Measurements from ENCODE around the gene SBF1.
A peak's percentile ranks its signal among the peaks of the same experiment; 100 is the strongest.

SBF1 gene

GRCh38 chr22:50487290-50488005 lies 12.6 kb upstream of the SBF1 start:
- Mint-ChIP-seq H3K9me3 (no peaks in the 10 kb centered on the region), H3K36me3 (ENCODE audit: insufficient read depth) (no peaks in the 10 kb centered on the region), H3K27me3 (peaks cover 14% of the 10 kb centered on the region), H3K4me1 (peaks cover 5% of the 10 kb centered on the region), H3K27ac (ENCODE audit: low read depth) (no peak overlapping the region), H3K4me3 (no peak overlapping the region)
- ATAC-seq (replicated peaks; ENCODE audit: extremely low read depth, poor library complexity, severe bottlenecking) (no peak), DNase-seq (ENCODE audit: low spot score in 2 of 2) (no peak)

GRCh38 chr22:50486561-50487289 lies 11.9 kb upstream of the SBF1 start, which contains the start of gene MIOX:
TSS of gene MIOX (plus strand) at chr22:50486859. CDS start at chr22:50486898, 39 bp downstream.
- H3K9me3 Mint-ChIP-seq, result no peaks in the 10 kb centered on the region
- ATAC-seq (replicated peaks; ENCODE audit: extremely low read depth, poor library complexity, severe bottlenecking) (no peak), DNase-seq (ENCODE audit: low spot score in 2 of 2) (no peak)
- H3K4me1 Mint-ChIP-seq, result peaks cover 5% of the 10 kb centered on the region
- H3K4me3 Mint-ChIP-seq, result no peak within 1 kb of the TSS
- peaks cover 14% of the 10 kb centered on the region for H3K27me3 Mint-ChIP-seq
- H3K36me3 Mint-ChIP-seq (ENCODE audit: insufficient read depth), result peaks cover 1% of the 10 kb centered on the region
- no peak within 1 kb of the TSS for H3K27ac Mint-ChIP-seq (ENCODE audit: low read depth)

GRCh38 chr22:50485221-50486131 lies 10.6 kb upstream of the SBF1 start:
- Mint-ChIP-seq H3K36me3 (ENCODE audit: insufficient read depth) (peaks cover 1% of the 10 kb centered on the region), H3K4me1 (no peaks in the 10 kb centered on the region), H3K27ac (ENCODE audit: low read depth) (no peak overlapping the region), H3K4me3 (no peak overlapping the region), H3K27me3 (peaks cover 14% of the 10 kb centered on the region), H3K9me3 (no peaks in the 10 kb centered on the region)
- ATAC-seq (replicated peaks; ENCODE audit: extremely low read depth, poor library complexity, severe bottlenecking) (no peak), DNase-seq (ENCODE audit: low spot score in 2 of 2) (no peak)

GRCh38 chr22:50483977-50484853 lies 9.4 kb upstream of the SBF1 start:
- no peak for ATAC-seq (replicated peaks; ENCODE audit: extremely low read depth, poor library complexity, severe bottlenecking)
- DNase-seq (ENCODE audit: low spot score in 2 of 2), result no peak
- H3K4me1 Mint-ChIP-seq, result no peaks in the 10 kb centered on the region
- H3K27me3 Mint-ChIP-seq, result peaks cover 14% of the 10 kb centered on the region
- peaks cover 1% of the 10 kb centered on the region for H3K36me3 Mint-ChIP-seq (ENCODE audit: insufficient read depth)
- H3K9me3 Mint-ChIP-seq, result no peaks in the 10 kb centered on the region
- no peak overlapping the region for H3K27ac Mint-ChIP-seq (ENCODE audit: low read depth)
- H3K4me3 Mint-ChIP-seq, result no peak overlapping the region

DNA sequence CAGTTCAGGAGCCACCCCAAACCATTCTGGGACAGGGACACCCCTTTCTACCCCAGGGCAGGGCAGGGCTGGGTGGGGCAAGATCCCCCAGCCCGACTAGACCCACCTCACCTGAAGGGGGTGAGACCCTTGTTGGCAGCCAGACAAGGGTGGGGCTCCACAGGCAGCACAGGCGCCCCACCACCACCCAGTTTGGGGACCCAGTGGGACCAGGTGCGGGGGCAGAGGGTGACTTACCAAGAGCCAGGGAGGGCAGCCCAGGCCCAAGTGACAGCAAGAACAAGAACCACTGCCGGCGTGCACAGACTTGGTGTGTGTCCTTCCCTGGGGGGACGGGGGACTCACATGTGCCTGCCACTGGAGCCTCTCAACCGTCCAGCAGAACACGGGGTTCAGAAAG lies 8.7 kb upstream of the SBF1 start:
- Mint-ChIP-seq H3K36me3 (ENCODE audit: insufficient read depth) (peaks cover 1% of the 10 kb centered on the region), H3K9me3 (no peaks in the 10 kb centered on the region), H3K27me3 (peaks cover 14% of the 10 kb centered on the region), H3K27ac (ENCODE audit: low read depth) (no peak overlapping the region), H3K4me3 (no peak overlapping the region), H3K4me1 (no peaks in the 10 kb centered on the region)
- DNase-seq (ENCODE audit: low spot score in 2 of 2) (no peak), ATAC-seq (replicated peaks; ENCODE audit: extremely low read depth, poor library complexity, severe bottlenecking) (no peak)

DNA sequence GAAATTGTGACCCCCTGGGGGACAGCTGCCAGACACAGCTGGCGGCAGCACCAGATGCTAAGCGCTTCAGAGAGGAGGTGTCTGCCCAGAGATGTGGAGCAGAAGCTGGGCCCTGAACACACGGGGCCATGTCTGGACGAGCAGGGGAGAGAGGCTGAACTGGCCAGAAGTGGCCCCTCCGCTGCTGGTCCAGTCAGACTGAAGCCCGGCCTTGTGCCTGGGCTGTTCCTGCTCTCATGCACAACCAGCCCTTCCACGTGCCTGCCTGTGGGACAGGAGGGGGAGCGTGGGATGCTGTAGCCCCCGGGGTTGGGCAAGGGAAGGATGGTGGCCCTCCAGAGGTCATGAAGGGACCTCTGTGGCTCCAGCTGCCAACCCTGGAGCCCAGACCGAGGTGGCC lies 8.3 kb upstream of the SBF1 start:
- Mint-ChIP-seq H3K9me3 (no peaks in the 10 kb centered on the region), H3K27me3 (peaks cover 14% of the 10 kb centered on the region), H3K4me3 (peak overlapping the region; percentile 11), H3K36me3 (ENCODE audit: insufficient read depth) (peaks cover 1% of the 10 kb centered on the region), H3K27ac (ENCODE audit: low read depth) (no peak overlapping the region), H3K4me1 (no peaks in the 10 kb centered on the region)
- DNase-seq (ENCODE audit: low spot score in 2 of 2), result no peak
- no peak for ATAC-seq (replicated peaks; ENCODE audit: extremely low read depth, poor library complexity, severe bottlenecking)

DNA sequence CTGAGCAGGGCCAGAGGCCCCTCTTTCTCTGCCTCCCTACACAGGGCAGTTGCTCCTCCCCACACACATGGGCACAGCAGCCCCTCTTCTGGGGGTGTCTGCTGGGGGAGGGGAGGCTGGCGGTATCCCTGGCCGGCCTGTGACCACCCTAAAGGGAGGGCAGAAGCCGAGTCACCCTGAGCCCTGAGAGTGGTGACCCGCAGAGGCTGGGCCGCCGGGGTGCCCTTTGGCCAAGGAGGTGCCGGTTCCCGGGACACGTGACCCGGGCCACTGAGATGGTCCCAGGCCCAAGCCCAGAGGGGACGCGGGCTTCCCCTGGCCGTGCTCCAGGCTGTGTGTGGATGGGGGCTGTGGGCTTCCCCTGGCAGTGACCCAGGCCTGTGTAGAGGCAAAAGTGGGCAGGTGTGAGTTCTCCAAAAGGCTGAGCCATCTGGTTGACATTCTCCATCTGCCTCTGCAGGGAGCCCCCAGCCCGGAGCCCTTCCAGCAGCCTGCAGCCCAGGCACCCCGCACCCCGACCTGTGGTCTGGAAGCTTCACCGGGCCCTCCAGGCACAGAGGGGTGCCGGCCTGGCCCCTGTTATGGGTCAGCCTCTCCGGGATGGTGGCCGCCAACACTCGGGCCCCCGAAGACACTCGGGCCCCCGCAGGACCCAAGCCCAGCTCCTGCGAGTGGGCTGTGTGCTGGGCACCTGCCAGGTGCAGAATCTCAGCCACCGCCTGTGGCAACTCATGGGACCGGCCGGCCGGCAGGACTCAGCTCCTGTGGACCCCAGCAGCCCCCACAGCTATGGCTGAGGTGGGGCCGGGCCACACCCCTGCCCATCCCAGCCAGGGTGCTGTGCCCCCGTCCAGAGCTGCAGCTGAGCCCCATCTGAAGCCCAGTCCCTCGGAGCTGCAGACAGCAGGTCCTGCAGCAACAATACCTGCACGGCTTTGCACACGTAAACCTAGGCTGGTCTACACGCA lies 7.6 kb upstream of the SBF1 start:
- peak overlapping the region; percentile 69 for H3K4me3 Mint-ChIP-seq
- H3K27me3 Mint-ChIP-seq, result peaks cover 14% of the 10 kb centered on the region
- H3K27ac Mint-ChIP-seq (ENCODE audit: low read depth), result no peak overlapping the region
- peaks cover 1% of the 10 kb centered on the region for H3K36me3 Mint-ChIP-seq (ENCODE audit: insufficient read depth)
- no peak for ATAC-seq (replicated peaks; ENCODE audit: extremely low read depth, poor library complexity, severe bottlenecking)
- no peak for DNase-seq (ENCODE audit: low spot score in 2 of 2)
- no peaks in the 10 kb centered on the region for H3K4me1 Mint-ChIP-seq
- no peaks in the 10 kb centered on the region for H3K9me3 Mint-ChIP-seq

DNA sequence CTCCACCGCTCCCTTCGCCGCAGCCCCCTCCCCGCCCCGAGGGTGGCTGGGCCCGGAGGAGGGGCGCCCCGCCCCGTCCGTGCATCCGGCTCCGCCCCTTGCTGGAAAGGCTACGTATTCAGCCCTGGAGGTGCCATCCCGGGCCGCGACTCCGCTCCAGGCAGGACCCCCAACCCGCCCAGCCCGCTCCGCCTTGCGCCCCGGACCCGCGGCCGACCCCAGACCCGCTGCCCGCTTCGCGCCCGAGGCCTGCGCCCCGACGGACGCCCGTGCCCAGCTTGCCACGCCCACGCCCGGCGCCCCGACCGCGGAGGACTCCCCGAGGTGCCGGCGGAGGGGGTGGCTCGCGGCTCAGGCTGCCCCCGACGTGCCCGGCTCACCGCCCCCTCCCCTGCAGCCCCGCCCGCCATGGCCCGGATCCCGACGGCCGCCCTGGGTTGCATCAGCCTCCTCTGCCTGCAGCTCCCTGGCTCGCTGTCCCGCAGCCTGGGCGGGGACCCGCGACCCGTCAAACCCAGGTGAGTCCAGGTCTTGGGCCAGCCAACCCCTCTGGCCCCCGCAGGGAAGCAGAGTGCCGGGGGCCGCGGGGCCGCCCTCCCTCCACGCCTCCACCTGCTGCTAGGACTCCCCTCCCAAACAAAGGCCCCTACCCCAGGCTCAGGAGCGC lies 6.7 kb upstream of the SBF1 start, which contains the start of gene ADM2:
Gene ADM2, plus strand, starts transcription at position 104 of the 667 bp plus-strand sequence. Its CDS starts 305 bp downstream, at position 409.
- ATAC-seq (replicated peaks; ENCODE audit: extremely low read depth, poor library complexity, severe bottlenecking) (peak; percentile 69), DNase-seq (ENCODE audit: low spot score in 2 of 2) (peak in 1 of 2 donors; percentile 34)
- no peak within 1 kb of the TSS for H3K27ac Mint-ChIP-seq (ENCODE audit: low read depth)
- H3K4me3 Mint-ChIP-seq, result peak within 1 kb of the TSS; percentile 71
- H3K27me3 Mint-ChIP-seq, result peaks cover 12% of the 10 kb centered on the region
- H3K9me3 Mint-ChIP-seq, result no peaks in the 10 kb centered on the region
- H3K36me3 Mint-ChIP-seq (ENCODE audit: insufficient read depth), result peaks cover 1% of the 10 kb centered on the region
- no peaks in the 10 kb centered on the region for H3K4me1 Mint-ChIP-seq

- H3K36me3 Mint-ChIP-seq (ENCODE audit: insufficient read depth), result peaks cover 1% of the 10 kb centered on the region
- no peak overlapping the region for H3K27ac Mint-ChIP-seq (ENCODE audit: low read depth)
- DNase-seq (ENCODE audit: low spot score in 2 of 2), result no peak
- no peak for ATAC-seq (replicated peaks; ENCODE audit: extremely low read depth, poor library complexity, severe bottlenecking)
- H3K4me1 Mint-ChIP-seq, result no peaks in the 10 kb centered on the region
- H3K4me3 Mint-ChIP-seq, result peak overlapping the region; percentile 71
- peaks cover 7% of the 10 kb centered on the region for H3K27me3 Mint-ChIP-seq
- H3K9me3 Mint-ChIP-seq, result no peaks in the 10 kb centered on the region
These were observed 6.2 kb upstream of the SBF1 start for GRCh38 chr22:50481045-50481439.

DNA sequence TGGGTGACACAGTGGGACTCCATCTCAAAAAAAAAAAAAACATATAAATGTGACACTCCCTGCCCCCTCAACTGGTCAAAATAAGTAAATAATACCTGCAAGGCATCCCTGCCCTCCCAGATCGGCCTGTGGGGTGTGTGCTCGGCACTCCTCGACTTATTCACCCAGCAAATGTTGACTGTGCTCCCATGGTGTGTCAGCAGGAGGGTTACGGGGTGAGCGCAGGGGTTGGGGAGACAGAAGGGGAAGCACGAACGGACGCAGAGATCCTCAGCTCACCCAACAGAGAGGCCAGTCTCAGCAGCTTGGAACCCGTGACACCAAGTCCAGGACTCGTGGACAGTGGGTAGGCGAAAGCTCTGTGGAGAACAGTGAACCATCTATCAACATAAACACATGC lies 4.9 kb upstream of the SBF1 start:
- Mint-ChIP-seq H3K9me3 (no peaks in the 10 kb centered on the region), H3K4me1 (peaks cover 6% of the 10 kb centered on the region), H3K4me3 (peak overlapping the region; percentile 71), H3K36me3 (ENCODE audit: insufficient read depth) (peaks cover 1% of the 10 kb centered on the region), H3K27ac (ENCODE audit: low read depth) (no peak overlapping the region), H3K27me3 (no peaks in the 10 kb centered on the region)
- ATAC-seq (replicated peaks; ENCODE audit: extremely low read depth, poor library complexity, severe bottlenecking) (no peak), DNase-seq (ENCODE audit: low spot score in 2 of 2) (no peak)

Data from central memory CD8-positive, alpha-beta T cell (primary cell).